CD14-positive monocyte (primary cell): ENCODE data around the gene RNF34. TPM values are rescaled to one million over a fixed set of nuclear protein-coding genes. Genes with fewer than 3 reads are reported as not detected.

Experiments
- DNase-seq, 3 donors: peaks; one replicate each; pipeline ENCODE4 v3.0.0-alpha.2; 2011 to 2022
- H2AFZ ChIP-seq: 2 replicates; pipeline ENCODE4 v1.6.0; 2012; ENCODE audit warnings: mild to moderate bottlenecking, low read depth, low read length, inconsistent platforms; ENCODE audit not compliant: insufficient read depth, poor library complexity, severe bottlenecking
- H3K27ac ChIP-seq, 2 donors: 1 replicate in 1 of 2; 2 replicates in 1 of 2; pipeline ENCODE4 v1.5.1; 2012 to 2013; ENCODE audit warnings: low read length in 2 of 2, control low read depth in 1 of 2, inconsistent platforms in 1 of 2, low read depth in 1 of 2, mild to moderate bottlenecking in 1 of 2
- H3K27me3 ChIP-seq, 2 donors: one replicate each; pipeline versions ENCODE4 v1.6.0 to v1.6.1; 2011 to 2013; ENCODE audit warnings: low read length in 2 of 2; ENCODE audit not compliant: control insufficient read depth in 2 of 2, insufficient read depth in 2 of 2
- H3K36me3 ChIP-seq, 2 donors: replicated peaks in 1 of 2; 1 replicate in 1 of 2; 2 replicates in 1 of 2; pipeline versions ENCODE4 v1.5.1 to v1.6.1; 2012 to 2013; ENCODE audit warnings: low read length in 2 of 2, control low read depth in 1 of 2, inconsistent platforms in 1 of 2, mild to moderate bottlenecking in 1 of 2; ENCODE audit not compliant: insufficient read depth in 2 of 2, control insufficient read depth in 1 of 2
- H3K4me1 ChIP-seq, 2 donors: 1 replicate in 1 of 2; 2 replicates in 1 of 2; pipeline versions ENCODE4 v1.5.1 to v1.6.1; 2012 to 2013; ENCODE audit warnings: low read length in 2 of 2, control low read depth in 1 of 2, inconsistent platforms in 1 of 2, mild to moderate bottlenecking in 1 of 2, moderate library complexity in 1 of 2; ENCODE audit not compliant: insufficient read depth in 2 of 2, control insufficient read depth in 1 of 2
- H3K4me2 ChIP-seq: replicated peaks from 2 replicates; pipeline ENCODE3; 2012; ENCODE audit warnings: low read length, moderate library complexity, mild to moderate bottlenecking; ENCODE audit not compliant: poor library complexity, severe bottlenecking; ENCODE audit errors: extremely low read depth
- H3K4me3 ChIP-seq, 3 experiments: fragments of 200-600 bp in 1 of 3; sonication (generic) in 1 of 3; replicated peaks in 1 of 3; 1 replicate in 2 of 3; 2 replicates in 1 of 3; pipeline ENCODE4 v1.5.1; 2011 to 2013; ENCODE audit warnings: low read length in 3 of 3, mild to moderate bottlenecking in 3 of 3, control low read depth in 2 of 3, low read depth in 2 of 3, inconsistent platforms in 1 of 3, moderate library complexity in 1 of 3
- H3K79me2 ChIP-seq: 2 replicates; pipeline ENCODE4 v1.6.0; 2012; ENCODE audit warnings: mild to moderate bottlenecking, control low read depth, inconsistent platforms, low read length, moderate library complexity; ENCODE audit not compliant: insufficient read depth
- H3K9ac ChIP-seq: 2 replicates; pipeline ENCODE4 v1.6.0; 2017; ENCODE audit warnings: low read length, mild to moderate bottlenecking; ENCODE audit not compliant: insufficient read depth, poor library complexity, severe bottlenecking
- H3K9me3 ChIP-seq, 2 donors: replicated peaks in 1 of 2; 1 replicate in 1 of 2; 2 replicates in 1 of 2; pipeline versions ENCODE4 v1.5.1 to v1.6.1; 2012 to 2013; ENCODE audit warnings: low read length in 2 of 2, control low read depth in 1 of 2; ENCODE audit not compliant: control insufficient read depth in 1 of 2, insufficient read depth in 1 of 2
- H4K20me1 ChIP-seq: 2 replicates; pipeline ENCODE4 v1.6.0; 2012; ENCODE audit warnings: mild to moderate bottlenecking, low read length, control low read depth, moderate library complexity; ENCODE audit not compliant: insufficient read depth
- H3K27ac Mint-ChIP-seq, 7 donors: one replicate each; pipeline ENCODE4 v1.8.0; 2020; ENCODE audit warnings: mild to moderate bottlenecking in 7 of 7, mixed read lengths in 7 of 7, moderate library complexity in 6 of 7, inconsistent platforms in 2 of 7
- H3K27me3 Mint-ChIP-seq, 3 donors: one replicate each; pipeline ENCODE4 v1.8.0; 2021 to 2022; ENCODE audit warnings: low read depth in 3 of 3, mild to moderate bottlenecking in 3 of 3, mixed read lengths in 3 of 3, moderate library complexity in 3 of 3, inconsistent platforms in 1 of 3
- H3K36me3 Mint-ChIP-seq, 2 donors: one replicate each; pipeline ENCODE4 v1.8.0; 2020; ENCODE audit warnings: mixed read lengths in 2 of 2, inconsistent platforms in 1 of 2, mild to moderate bottlenecking in 1 of 2
- H3K4me1 Mint-ChIP-seq: one replicate; pipeline ENCODE4 v1.8.0; 2020; ENCODE audit warnings: mild to moderate bottlenecking, mixed read lengths
- H3K4me3 Mint-ChIP-seq, 2 donors: one replicate each; pipeline ENCODE4 v1.8.0; 2020; ENCODE audit warnings: mild to moderate bottlenecking in 2 of 2, mixed read lengths in 2 of 2, moderate library complexity in 1 of 2
- H3K9me3 Mint-ChIP-seq, 7 donors: one replicate each; pipeline ENCODE4 v1.8.0; 2020 to 2022; ENCODE audit warnings: mixed read lengths in 7 of 7, mild to moderate bottlenecking in 6 of 7, moderate library complexity in 6 of 7, inconsistent platforms in 2 of 7
- CTCF ChIP-seq: fragments of 200-600 bp; IDR thresholded peaks from one replicate; pipeline ENCODE4 v1.8.0; 2022; ENCODE audit warnings: antibody characterized with exemption, mild to moderate bottlenecking
- WGBS: methylation state at CpG from one replicate; pipeline ENCODE4 v1.1.5; 2013; ENCODE audit warnings: missing lambda C conversion rate; ENCODE audit not compliant: insufficient coverage; 5-methylcytosine and 5-hydroxymethylcytosine counted together
- intact Hi-C, 2 donors: fragments of 100-400 bp; cut with micrococcal nuclease; formaldehyde crosslinking; loops; one replicate each; pipeline versions ENCODE4 v1.15.0 to v1.15.1; 2023
- polyA plus RNA-seq, 3 donors: library from polyadenylated mRNA; depleted of rRNA in 1 of 3; unstranded in 2 of 3; stranded (reverse) in 1 of 3; fragments of 300-500 nt in 2 of 3; fragments of >200 nt in 1 of 3; fragmentation: Illumina TruSeq in 2 of 3; gene quantifications; 1 replicate in 2 of 3; 2 replicates in 1 of 3; pipeline ENCODE4 v1.2.3, GENCODE V29; 2012 to 2021

RNF34 gene
- polyA plus RNA-seq, 3 donors = 15.5 to 23.8 (median 19.2) TPM

- Histone ChIP-seq H3K36me3 (peaks cover 4 to 13% of the 10 kb centered on the region in 2 donors), H3K9ac (peak within 1 kb of the TSS; percentile 92), H2AFZ (peak within 1 kb of the TSS; percentile 100), H3K27ac (peak within 1 kb of the TSS; percentile 88 to 96), H3K27me3 (no peaks in the 10 kb centered on the region), H3K9me3 (no peaks in the 10 kb centered on the region), H3K4me1 (peaks cover 18 to 21% of the 10 kb centered on the region in 2 donors), H3K79me2 (peaks cover 48% of the 10 kb centered on the region), H3K4me2 (peak within 1 kb of the TSS; percentile 97), H3K4me3 (peak within 1 kb of the TSS; percentile 76 to 99 (median 87)), H4K20me1 (peaks cover 20% of the 10 kb centered on the region)
- Mint-ChIP-seq H3K36me3 (peaks cover 6 to 18% of the 10 kb centered on the region in 2 donors), H3K9me3 (no peaks in the 10 kb centered on the region), H3K27ac (peak within 1 kb of the TSS; percentile 95 to 98 (median 97)), H3K4me1 (peaks cover 23% of the 10 kb centered on the region), H3K4me3 (peak within 1 kb of the TSS; percentile 93 to 99), H3K27me3 (peaks cover 1 to 4% (median 3%) of the 10 kb centered on the region in 3 donors)
- peak; percentile 96 to 97 (median 97) for DNase-seq
- no peak for TF ChIP-seq CTCF
- under 1% methylated on average over 44 of the region's 49 CpGs for WGBS
- intact Hi-C loops = loop anchor here in 1 of 2 donors (5.0 kb wide), 1 partner anchor 45 kb away; no protein-coding TSS in a partner anchor
Observed at GRCh38 chr12:121351820-121352681, 47.9 kb upstream of the RNF34 start, which contains the start of gene ANAPC5. Gene ANAPC5, minus strand, starts transcription at chr12:121352411. Its CDS starts 71 bp downstream, at chr12:121352340.

- Histone ChIP-seq H3K9me3 (no peaks in the 10 kb centered on the region), H3K27me3 (no peaks in the 10 kb centered on the region), H3K4me1 (peaks cover 18 to 21% of the 10 kb centered on the region in 2 donors), H3K79me2 (peaks cover 42% of the 10 kb centered on the region), H2AFZ (peak overlapping the region; percentile 100), H4K20me1 (peaks cover 14% of the 10 kb centered on the region), H3K9ac (peak overlapping the region; percentile 92), H3K4me2 (peak overlapping the region; percentile 97), H3K36me3 (peaks cover 2 to 7% of the 10 kb centered on the region in 2 donors), H3K27ac (peak overlapping the region; percentile 88 to 96), H3K4me3 (peak overlapping the region; percentile 76 to 99 (median 87))
- intact Hi-C loops = loop anchor here in 1 of 2 donors (5.0 kb wide), 1 partner anchor 45 kb away; no protein-coding TSS in a partner anchor
- Mint-ChIP-seq H3K4me3 (peak overlapping the region; percentile 93 to 99), H3K36me3 (peaks cover 4 to 12% of the 10 kb centered on the region in 2 donors), H3K27ac (peak overlapping the region; percentile 95 to 98 (median 97)), H3K4me1 (peaks cover 23% of the 10 kb centered on the region), H3K27me3 (peaks cover 2 to 4% (median 3%) of the 10 kb centered on the region in 3 donors), H3K9me3 (no peaks in the 10 kb centered on the region)
- TF ChIP-seq CTCF = no peak
- WGBS = no CpG with 5 or more reads among the region's 12 CpGs
- no peak for DNase-seq
Observed at GRCh38 chr12:121352682-121353018, 47.3 kb upstream of the RNF34 start.
